B cell (primary cell): ENCODE measurements around the gene GCNA. TPM values are rescaled to one million over a fixed set of nuclear protein-coding genes. Genes with fewer than 3 reads are reported as not detected.
"Not testable (repeated sequence)": the region's sequence is repeated elsewhere in the genome, so short reads cannot be mapped to it uniquely, and the experiment has no call there.

Experiments used
- ATAC-seq: fragments of 200-7000 bp; cut with Tn5 transposase; one replicate; pipeline ENCODE4 v1.10.0; 2021; ENCODE audit warnings: low read depth, mild to moderate bottlenecking, moderate number of reproducible peaks, moderate library complexity
- CTCF ChIA-PET: fragments of 350-600 bp; sonication (Branson Sonifier 250); formaldehyde crosslinking; loops from one replicate; lab custom pipeline; 2021; ENCODE audit warnings: antibody characterized with exemption, inconsistent platforms; lab: Charles Lee
- POLR2A ChIA-PET: fragments of 350-600 bp; sonication (Branson Sonifier 250); formaldehyde crosslinking; loops from one replicate; lab custom pipeline; 2021; ENCODE audit warnings: antibody characterized with exemption; lab: Charles Lee
- DNase-seq: peaks from one replicate; pipeline ENCODE4 v3.0.0; 2013
- H2AFZ ChIP-seq: 2 replicates; pipeline ENCODE4 v1.6.1; 2012; ENCODE audit warnings: mild to moderate bottlenecking, low read depth, low read length; ENCODE audit not compliant: insufficient read depth, poor library complexity, severe bottlenecking
- H3K27ac ChIP-seq, 2 donors: 1 replicate in 1 of 2; 2 replicates in 1 of 2; pipeline ENCODE4 v1.5.1; 2012 to 2013; ENCODE audit warnings: low read length in 2 of 2, mild to moderate bottlenecking in 2 of 2, moderate library complexity in 1 of 2
- H3K27me3 ChIP-seq, 4 experiments: fragments of 200-600 bp in 1 of 4; sonication (generic) in 1 of 4; replicated peaks in 1 of 4; 1 replicate in 2 of 4; 2 replicates in 2 of 4; pipeline versions ENCODE4 v1.6.1 to v1.7.0; 2013 to 2016; ENCODE audit warnings: low read length in 3 of 4, mild to moderate bottlenecking in 2 of 4, mixed read lengths in 1 of 4, moderate library complexity in 1 of 4; ENCODE audit not compliant: insufficient read depth in 4 of 4, control insufficient read depth in 3 of 4; ENCODE audit errors: control extremely low read depth in 1 of 4
- H3K36me3 ChIP-seq, 2 experiments: replicated peaks in 1 of 2; 1 replicate in 1 of 2; 2 replicates in 1 of 2; pipeline versions ENCODE4 v1.6.1 to v1.7.1; 2013; ENCODE audit warnings: low read length in 1 of 2; ENCODE audit not compliant: insufficient read depth in 2 of 2, control insufficient read depth in 1 of 2; ENCODE audit errors: control extremely low read depth in 1 of 2, extremely low read depth in 1 of 2
- H3K4me1 ChIP-seq, 2 donors: fragments of 200-600 bp in 1 of 2; sonication (generic) in 1 of 2; 1 replicate in 1 of 2; 2 replicates in 1 of 2; pipeline versions ENCODE4 v1.5.1 to v1.6.1; 2013 to 2017; ENCODE audit warnings: low read length in 2 of 2; ENCODE audit not compliant: control insufficient read depth in 2 of 2, insufficient read depth in 2 of 2
- H3K4me2 ChIP-seq: replicated peaks from 2 replicates; pipeline ENCODE3; 2012; ENCODE audit warnings: mild to moderate bottlenecking, low read depth, low read length; ENCODE audit not compliant: poor library complexity, severe bottlenecking
- H3K4me3 ChIP-seq, 5 experiments: fragments of 200-600 bp in 1 of 5; sonication (generic) in 1 of 5; 1 replicate in 3 of 5; 2 replicates in 2 of 5; pipeline versions ENCODE4 v1.5.1 to v1.7.0; 2011 to 2016; ENCODE audit warnings: low read length in 4 of 5, mild to moderate bottlenecking in 4 of 5, low read depth in 2 of 5, control low read depth in 1 of 5, moderate library complexity in 1 of 5; ENCODE audit not compliant: insufficient read depth in 1 of 5; ENCODE audit errors: control extremely low read depth in 1 of 5, extremely low read depth in 1 of 5
- H3K79me2 ChIP-seq: fragments of 200-600 bp; sonication (generic); one replicate; pipeline ENCODE4 v1.6.0; 2016; ENCODE audit warnings: low read length; ENCODE audit not compliant: control insufficient read depth, insufficient read depth
- H3K9ac ChIP-seq: fragments of 200-600 bp; sonication (generic); 2 replicates; pipeline ENCODE4 v1.6.1; 2017; ENCODE audit warnings: mild to moderate bottlenecking, low read length, moderate library complexity
- H3K9me3 ChIP-seq, 3 donors: one replicate each; pipeline versions ENCODE4 v1.6.1 to v1.7.1; 2013; ENCODE audit warnings: low read length in 2 of 3; ENCODE audit not compliant: control insufficient read depth in 2 of 3, insufficient read depth in 1 of 3; ENCODE audit errors: control extremely low read depth in 1 of 3
- H4K20me1 ChIP-seq: 2 replicates; pipeline ENCODE4 v1.6.0; 2012; ENCODE audit warnings: mild to moderate bottlenecking, low read length; ENCODE audit not compliant: insufficient read depth, control insufficient read depth, poor library complexity, severe bottlenecking
- H3K27ac Mint-ChIP-seq: one replicate; pipeline ENCODE4 v1.8.0; 2021; ENCODE audit warnings: mixed read lengths
- H3K27me3 Mint-ChIP-seq: one replicate; pipeline ENCODE4 v1.8.0; 2021; ENCODE audit warnings: mixed read lengths
- H3K4me1 Mint-ChIP-seq: one replicate; pipeline ENCODE4 v1.8.0; 2021; ENCODE audit warnings: mixed read lengths
- H3K4me3 Mint-ChIP-seq: one replicate; pipeline ENCODE4 v1.8.0; 2021; ENCODE audit warnings: mixed read lengths
- H3K9me3 Mint-ChIP-seq: one replicate; pipeline ENCODE4 v1.8.0; 2022; ENCODE audit warnings: mixed read lengths; ENCODE audit not compliant: insufficient read depth
- EZH2 ChIP-seq: IDR thresholded peaks from 2 replicates; pipeline ENCODE4 v1.6.1; 2012; ENCODE audit warnings: borderline replicate concordance, low read depth, mild to moderate bottlenecking, moderate library complexity, low read length; ENCODE audit not compliant: insufficient read depth, poor library complexity, severe bottlenecking
- WGBS: methylation state at CpG from one replicate; pipeline ENCODE4 v1.1.5; 2013; ENCODE audit warnings: missing lambda C conversion rate; ENCODE audit not compliant: insufficient coverage; 5-methylcytosine and 5-hydroxymethylcytosine counted together
- intact Hi-C: fragments of 100-400 bp; cut with micrococcal nuclease; formaldehyde crosslinking; loops from one replicate; pipeline ENCODE4 v1.10.0; 2022
- polyA plus RNA-seq: library from polyadenylated mRNA; depleted of rRNA; stranded (reverse); fragments of >200 nt; gene quantifications from 2 replicates; pipeline ENCODE4 v1.2.3, GENCODE V29; 2012
- total RNA-seq, 2 donors: library from RNA; stranded (reverse); fragments of 120-200 nt in 1 of 2; gene quantifications; 1 replicate in 1 of 2; 2 replicates in 1 of 2; pipeline versions ENCODE4 v1.2.3 to v1.2.4, GENCODE V29; 2013 to 2022
- TF ChIP-seq, protein P1 (sequence below): fragments of 200-600 bp; IDR thresholded peaks from one replicate; pipeline ENCODE4 v1.8.0; 2022; ENCODE audit warnings: antibody characterized with exemption, mild to moderate bottlenecking

Gene GCNA
- total and polyA plus RNA-seq, 2 donors (not counting 1 experiment from before 2014, with no cell fraction given) = 4.7 to 6.2 TPM

DNA sequence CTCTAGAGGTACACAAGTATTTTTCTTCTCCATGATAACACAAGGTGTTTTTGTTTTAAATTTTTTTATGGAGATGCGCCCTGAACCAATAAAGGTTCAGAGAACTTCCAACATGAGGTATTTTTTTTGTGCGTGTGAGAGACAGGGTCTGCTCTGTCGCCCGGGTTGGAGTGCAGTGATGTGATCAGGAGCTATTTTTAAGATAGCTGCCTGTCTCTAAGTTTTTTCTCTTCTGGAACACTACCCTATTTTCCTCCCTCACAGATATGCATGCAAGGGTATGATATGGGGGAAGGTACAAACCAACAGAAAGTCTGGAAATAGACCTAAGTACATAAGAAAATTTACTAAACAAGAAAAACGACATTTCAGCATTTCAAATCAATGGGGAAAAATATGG lies 3.0 kb downstream of the GCNA start:
- H3K4me1 Mint-ChIP-seq = no peaks in the 10 kb centered on the region
- ChIA-PET CTCF (no interaction called here), POLR2A (no interaction called here)
- DNase-seq = no peak
- Histone ChIP-seq H3K9me3 (peaks cover 0 to 2% (median 0%) of the 10 kb centered on the region in 3 donors), H3K4me3 (no peak overlapping the region), H2AFZ (no peak overlapping the region), H3K79me2 (no peaks in the 10 kb centered on the region), H3K27ac (no peak overlapping the region), H4K20me1 (peaks cover 10% of the 10 kb centered on the region), H3K36me3 (peaks cover 0 to 4% of the 10 kb centered on the region in 2 experiments), H3K4me1 (no peaks in the 10 kb centered on the region), H3K9ac (no peak overlapping the region), H3K4me2 (no peak overlapping the region), H3K27me3 (no peaks in the 10 kb centered on the region)
- no peaks in the 10 kb centered on the region for H3K27me3 Mint-ChIP-seq
- no peaks in the 10 kb centered on the region for H3K9me3 Mint-ChIP-seq
- TF ChIP-seq, protein P1, sequence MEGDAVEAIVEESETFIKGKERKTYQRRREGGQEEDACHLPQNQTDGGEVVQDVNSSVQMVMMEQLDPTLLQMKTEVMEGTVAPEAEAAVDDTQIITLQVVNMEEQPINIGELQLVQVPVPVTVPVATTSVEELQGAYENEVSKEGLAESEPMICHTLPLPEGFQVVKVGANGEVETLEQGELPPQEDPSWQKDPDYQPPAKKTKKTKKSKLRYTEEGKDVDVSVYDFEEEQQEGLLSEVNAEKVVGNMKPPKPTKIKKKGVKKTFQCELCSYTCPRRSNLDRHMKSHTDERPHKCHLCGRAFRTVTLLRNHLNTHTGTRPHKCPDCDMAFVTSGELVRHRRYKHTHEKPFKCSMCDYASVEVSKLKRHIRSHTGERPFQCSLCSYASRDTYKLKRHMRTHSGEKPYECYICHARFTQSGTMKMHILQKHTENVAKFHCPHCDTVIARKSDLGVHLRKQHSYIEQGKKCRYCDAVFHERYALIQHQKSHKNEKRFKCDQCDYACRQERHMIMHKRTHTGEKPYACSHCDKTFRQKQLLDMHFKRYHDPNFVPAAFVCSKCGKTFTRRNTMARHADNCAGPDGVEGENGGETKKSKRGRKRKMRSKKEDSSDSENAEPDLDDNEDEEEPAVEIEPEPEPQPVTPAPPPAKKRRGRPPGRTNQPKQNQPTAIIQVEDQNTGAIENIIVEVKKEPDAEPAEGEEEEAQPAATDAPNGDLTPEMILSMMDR = no peak
- TF ChIP-seq EZH2 = no peak
- no CpG with 5 or more reads among the region's 5 CpGs for WGBS
- no peak overlapping the region for H3K27ac Mint-ChIP-seq
- H3K4me3 Mint-ChIP-seq = no peak overlapping the region
- intact Hi-C loops = no loop called here
- ATAC-seq = no peak

DNA sequence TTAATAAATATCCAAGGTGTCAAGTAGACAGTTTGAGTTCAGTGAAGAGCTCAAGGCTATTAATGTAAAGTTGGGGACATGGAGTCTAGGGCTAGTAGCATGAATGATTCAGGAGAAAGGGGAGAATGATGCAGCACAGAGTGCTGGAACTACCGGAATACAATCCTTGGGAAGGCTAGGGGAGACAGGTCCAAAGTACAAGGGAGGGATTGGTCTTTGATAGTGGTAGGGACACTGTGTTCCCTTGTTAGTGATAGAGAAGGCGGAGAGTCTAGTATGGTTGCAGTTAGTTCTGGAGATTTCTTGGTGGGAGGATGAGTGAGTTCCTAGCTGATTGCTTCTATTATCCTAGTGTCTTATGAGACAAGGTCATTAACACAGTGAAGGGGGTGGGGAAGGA lies 8.7 kb downstream of the GCNA start:
- Histone ChIP-seq H3K36me3 (no peaks in the 10 kb centered on the region), H4K20me1 (no peaks in the 10 kb centered on the region), H3K79me2 (no peaks in the 10 kb centered on the region), H3K27ac (no peak overlapping the region), H3K9ac (no peak overlapping the region), H3K4me3 (no peak overlapping the region), H3K4me2 (no peak overlapping the region), H3K9me3 (no peaks in the 10 kb centered on the region), H3K27me3 (no peaks in the 10 kb centered on the region), H2AFZ (no peak overlapping the region), H3K4me1 (no peaks in the 10 kb centered on the region)
- Mint-ChIP-seq H3K27ac (no peak overlapping the region), H3K4me3 (no peak overlapping the region), H3K9me3 (no peaks in the 10 kb centered on the region), H3K27me3 (no peaks in the 10 kb centered on the region), H3K4me1 (no peaks in the 10 kb centered on the region)
- intact Hi-C loops = no loop called here
- WGBS = 100% methylated on average over 1 of the region's 2 CpGs
- DNase-seq = no peak
- POLR2A ChIA-PET = no interaction called here
- no peak for ATAC-seq
- CTCF ChIA-PET = no interaction called here
- no peak for TF ChIP-seq EZH2
- TF ChIP-seq, protein P1 = no peak

DNA sequence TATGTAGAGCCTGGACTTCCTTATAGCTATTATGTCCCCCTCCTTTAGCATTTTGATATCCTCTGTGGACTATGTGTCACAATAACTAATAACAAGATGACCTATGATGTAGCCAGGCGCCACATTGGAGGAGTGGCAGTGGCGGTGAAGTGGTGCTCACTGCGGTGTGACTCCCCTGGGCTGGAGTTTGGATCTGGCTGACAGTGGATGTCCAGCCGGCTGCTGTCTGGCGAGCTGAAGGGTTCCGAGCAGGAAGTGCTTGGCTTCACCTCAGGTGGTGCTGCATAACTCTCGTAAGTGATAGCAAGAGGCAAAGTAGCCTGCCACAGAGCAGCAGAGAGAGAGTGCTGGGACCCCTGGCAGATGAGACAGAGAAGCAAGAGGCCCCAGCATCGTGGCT lies 15.0 kb downstream of the GCNA start:
- H3K4me3 ChIP-seq, H3K4me3 Mint-ChIP-seq, H3K9me3 Mint-ChIP-seq, H3K27me3 Mint-ChIP-seq, H3K79me2 ChIP-seq, H3K27ac ChIP-seq, H3K4me1 ChIP-seq, H3K4me2 ChIP-seq, H3K4me1 Mint-ChIP-seq, DNase-seq, H2AFZ ChIP-seq, intact Hi-C loops, CTCF ChIA-PET, H4K20me1 ChIP-seq, POLR2A ChIA-PET, H3K9me3 ChIP-seq, ATAC-seq, H3K27ac Mint-ChIP-seq, H3K27me3 ChIP-seq, H3K9ac ChIP-seq: not testable (repeated sequence)
- WGBS = no CpG with 5 or more reads among the region's 8 CpGs
- peaks cover 0 to 14% of the 10 kb centered on the region in 2 experiments for H3K36me3 ChIP-seq
